DMS79 treated with DMSO at 0.1 percent for 48 hours (cell line): ENCODE measurements around the gene SMPD1.

Experiments
- DNase-seq: peaks from one replicate; lab custom pipeline; 2025; lab: John Stamatoyannopoulos, UW

Gene SMPD1

GRCh38 chr11:6389905-6390717, at the start of gene SMPD1:
Gene SMPD1, plus strand, starts transcription at chr11:6390474. Its CDS starts 125 bp downstream, at chr11:6390599.
- peak; percentile 93 for DNase-seq

DNA sequence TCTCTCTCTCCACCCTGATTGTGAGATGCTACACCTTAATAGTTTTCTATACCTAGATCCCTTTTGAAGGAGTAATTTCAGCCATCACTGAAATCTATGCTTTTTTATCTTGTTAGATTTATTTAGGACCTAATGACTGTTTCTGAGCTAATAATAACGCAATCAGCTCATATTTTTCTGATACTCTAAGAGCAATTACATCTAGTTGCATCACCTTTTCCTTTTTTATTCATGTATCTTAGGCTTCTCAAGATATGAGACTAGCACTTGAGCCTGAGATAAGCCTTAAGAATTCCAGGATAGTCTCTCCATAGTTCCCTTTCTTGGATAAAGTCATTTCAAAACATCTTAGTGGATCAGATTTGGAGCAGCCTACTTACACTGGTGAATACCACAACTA, 44.9 kb upstream of the SMPD1 start:
- no peak for DNase-seq

DNA sequence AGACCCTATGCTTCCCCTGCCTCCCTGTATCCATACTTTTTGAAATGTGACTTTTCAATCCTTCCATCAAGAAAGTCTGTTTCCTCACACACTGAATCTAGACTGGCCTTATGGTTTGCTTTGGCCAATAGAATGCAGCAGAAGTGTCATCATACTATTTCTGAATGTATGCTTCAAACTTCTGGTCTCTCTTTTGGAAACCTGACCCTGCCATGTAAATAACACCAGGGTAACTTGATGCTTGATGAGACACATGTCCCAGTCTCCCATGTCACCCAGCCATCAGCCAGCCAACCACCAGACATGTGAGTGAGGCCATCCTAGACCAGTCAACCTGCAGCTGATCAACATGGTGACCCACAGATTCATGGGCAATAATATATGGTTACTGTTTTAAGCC, 40.2 kb upstream of the SMPD1 start:
- no peak for DNase-seq

GRCh38 chr11:6350486-6350885, 39.8 kb upstream of the SMPD1 start:
- no peak for DNase-seq

GRCh38 chr11:6351782-6352382, 38.4 kb upstream of the SMPD1 start:
- no peak for DNase-seq

DNA sequence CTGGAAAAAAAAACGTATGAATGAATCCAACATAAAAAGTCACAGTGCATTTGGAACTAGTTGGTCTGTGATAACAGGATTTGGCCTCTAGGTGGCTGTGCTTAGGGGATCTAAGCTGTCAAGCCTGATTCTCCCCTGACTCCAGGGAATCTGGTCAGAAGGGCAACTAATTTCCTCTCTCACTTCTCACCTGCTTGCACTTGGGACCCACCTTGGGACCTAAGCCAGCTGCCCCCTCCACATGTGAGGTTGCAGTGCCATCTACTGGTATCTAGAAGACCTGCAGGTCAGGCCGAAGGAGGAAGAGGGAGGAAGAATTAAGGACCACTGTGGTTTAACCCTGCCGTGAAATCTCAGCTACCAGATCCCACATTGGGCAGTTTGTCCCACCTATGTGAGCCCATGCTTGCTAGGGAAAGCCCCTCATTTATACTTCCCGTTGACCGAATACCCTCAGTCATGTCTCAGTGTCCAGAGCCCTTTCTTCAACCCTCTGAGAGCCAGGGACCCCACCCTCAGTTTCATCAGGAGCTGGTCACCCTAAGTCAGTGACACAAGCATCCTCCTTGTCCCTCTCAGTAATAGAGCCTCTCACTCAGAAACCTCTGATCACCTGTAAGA, 36.8 kb upstream of the SMPD1 start:
- peak; percentile 61 for DNase-seq

DNA sequence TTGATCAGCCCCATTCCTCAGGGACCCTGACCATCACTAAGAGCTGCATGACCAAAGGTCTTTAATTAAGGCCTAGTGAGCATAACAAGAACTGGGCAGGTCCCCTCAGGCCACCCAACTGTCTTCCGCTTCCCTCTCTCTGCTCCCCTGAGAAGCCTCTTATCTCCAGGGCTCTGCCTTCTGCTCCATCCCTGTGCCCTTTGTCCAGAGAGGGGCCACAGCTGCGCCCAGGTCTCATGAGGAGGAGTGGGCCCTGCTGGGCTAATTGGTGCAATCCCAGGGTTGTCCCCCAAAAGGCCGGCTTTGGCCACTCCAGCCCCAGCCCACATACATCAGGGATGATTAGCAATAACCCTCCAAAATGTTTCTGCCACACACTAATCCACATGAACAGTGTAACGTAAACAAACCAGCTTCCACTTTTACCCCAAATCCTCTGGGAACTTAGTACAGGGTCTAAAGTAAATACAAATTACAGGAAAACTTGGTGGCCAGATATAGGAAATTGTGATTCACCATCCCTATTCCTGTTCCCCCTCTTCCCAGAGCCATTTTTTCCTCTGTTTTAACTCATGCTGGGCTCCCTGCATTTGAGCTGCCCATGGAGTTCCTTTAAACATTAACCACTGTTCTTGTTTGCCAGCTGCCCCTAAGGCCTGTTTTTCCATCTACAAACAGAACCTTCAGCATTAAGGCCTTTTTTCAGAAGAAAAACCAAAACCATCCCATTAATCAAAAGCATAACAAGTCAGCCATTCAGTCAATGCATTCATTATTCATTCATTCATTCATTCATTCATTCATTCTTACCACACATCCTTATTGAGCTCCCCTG, 35.4 kb upstream of the SMPD1 start:
- no peak for DNase-seq

- DNase-seq: no peak
Measured at GRCh38 chr11:6356503-6357055, 33.7 kb upstream of the SMPD1 start.

- DNase-seq: no peak
Measured at GRCh38 chr11:6357222-6357621, 33.1 kb upstream of the SMPD1 start.

GRCh38 chr11:6360183-6360582, 30.1 kb upstream of the SMPD1 start:
- no peak for DNase-seq

- no peak for DNase-seq
Measured at GRCh38 chr11:6362185-6362872, 27.9 kb upstream of the SMPD1 start.

GRCh38 chr11:6362873-6363678, 27.2 kb upstream of the SMPD1 start:
- peak; percentile 5 for DNase-seq

GRCh38 chr11:6365659-6366058, 24.6 kb upstream of the SMPD1 start:
- no peak for DNase-seq

- no peak for DNase-seq
Measured at GRCh38 chr11:6371825-6372224, 18.4 kb upstream of the SMPD1 start.

DNA sequence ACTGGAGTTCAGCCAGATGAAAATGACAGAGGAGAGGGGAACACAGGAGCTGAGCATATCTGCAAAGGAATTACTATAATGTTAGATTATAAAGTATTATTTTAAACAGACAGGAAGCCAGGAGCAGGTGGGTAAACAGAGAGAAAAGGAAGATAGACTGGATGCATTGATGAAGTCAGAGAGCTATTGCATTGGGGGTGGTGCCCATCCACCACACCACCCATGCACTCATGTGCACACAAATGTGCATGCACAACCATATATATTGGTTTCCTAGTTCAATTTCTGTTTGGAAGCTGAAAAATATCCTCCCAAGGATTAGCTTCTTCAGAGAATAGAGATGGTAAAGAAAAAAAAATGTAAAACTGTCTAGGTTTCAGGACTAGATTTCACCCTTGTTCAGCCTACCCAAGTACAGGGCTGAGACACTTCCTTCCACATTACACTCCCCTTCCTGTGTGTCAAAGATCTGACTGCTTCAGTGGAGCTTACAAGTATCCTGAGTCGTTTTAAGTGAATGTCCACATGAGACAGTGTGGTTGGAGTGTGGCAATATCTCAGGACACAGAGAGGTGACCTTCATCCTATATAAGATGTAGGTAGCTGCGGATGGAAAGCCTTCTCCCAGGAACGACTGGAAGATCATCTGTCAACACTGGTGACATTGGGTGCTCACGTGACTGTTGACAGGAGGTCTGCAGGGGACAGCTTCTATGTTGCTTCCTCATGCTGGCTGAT, 12.2 kb upstream of the SMPD1 start:
- no peak for DNase-seq

DNA sequence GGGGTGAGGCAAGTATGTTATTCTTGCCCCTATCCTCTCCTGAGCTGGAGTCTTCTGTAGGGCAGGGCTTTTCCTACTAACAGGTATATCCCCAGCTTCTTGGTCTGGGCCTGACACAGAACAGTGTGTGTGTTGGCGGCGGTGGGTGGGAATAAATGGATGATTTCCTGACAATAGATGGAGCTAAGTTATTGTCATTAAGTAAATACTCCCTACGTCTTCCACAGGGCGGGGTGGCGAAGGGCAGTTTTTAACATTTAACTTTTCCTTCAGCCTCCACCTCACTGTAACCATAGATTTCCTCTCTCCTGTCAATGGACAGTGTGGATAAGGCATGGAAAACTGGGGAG, 11.7 kb upstream of the SMPD1 start:
- DNase-seq: no peak

- DNase-seq: no peak
Measured at GRCh38 chr11:6385046-6385777, 5.1 kb upstream of the SMPD1 start.

GRCh38 chr11:6387811-6388599, 2.3 kb upstream of the SMPD1 start:
- no peak for DNase-seq
